GM10266 (cell line): ENCODE results near the gene NOC2L.

Experiments used
- DNase-seq: peaks from one replicate; pipeline ENCODE4 v3.0.0; 2012; ENCODE audit errors: extremely low spot score
- CTCF ChIP-seq: IDR thresholded peaks from 2 replicates; pipeline ENCODE4 v1.5.1; 2012; ENCODE audit warnings: mild to moderate bottlenecking, low read depth; ENCODE audit not compliant: control insufficient read depth, insufficient read depth; ENCODE audit errors: missing control alignments

Gene NOC2L

GRCh38 chr1:932173-932510, 26.9 kb downstream of the NOC2L start:
- no peak for TF ChIP-seq CTCF
- DNase-seq: no peak

GRCh38 chr1:931380-932172, 27.5 kb downstream of the NOC2L start:
- no peak for TF ChIP-seq CTCF
- DNase-seq: no peak

GRCh38 chr1:930633-931138, 28.4 kb downstream of the NOC2L start:
- TF ChIP-seq CTCF: no peak
- no peak for DNase-seq

GRCh38 chr1:929712-930632, 29.1 kb downstream of the NOC2L start:
- no peak for TF ChIP-seq CTCF
- no peak for DNase-seq

GRCh38 chr1:928825-929661, 30.0 kb downstream of the NOC2L start:
- DNase-seq: no peak
- TF ChIP-seq CTCF: no peak

- no peak for DNase-seq
- no peak for TF ChIP-seq CTCF
Measured at GRCh38 chr1:927748-928147, 31.3 kb downstream of the NOC2L start.
